Mesenteric fat pad (tissue), 1 donor: ENCODE results near the gene MRPS5. TPM values are rescaled to one million over a fixed set of nuclear protein-coding genes. Genes with fewer than 3 reads are reported as not detected.

ENCODE experiments used
- total RNA-seq: library from RNA; stranded (reverse); fragmentation: NEBNext Ultra II Directional; extraction: Animal tissue kit (Norgen Biotek cat#: 25700); gene quantifications from one replicate; pipeline ENCODE4 v1.2.1, GENCODE V29; 2021
- donor health status: DM: yes; HTN: yes; CAD: no.

The MRPS5 gene
- total RNA-seq, 1 donor from 2014 or later, result 43.4 TPM

Other genes starting within 250 kb of the MRPS5 start
- gene MAL, start 96.1 kb downstream of the MRPS5 start, total RNA-seq, result not detected
- gene ZNF514, start 38.0 kb upstream of the MRPS5 start, total RNA-seq, result 11.7 TPM
- gene ZNF2, start 44.0 kb upstream of the MRPS5 start, total RNA-seq, result 2.6 TPM
- gene ZNF892, start 85.7 kb upstream of the MRPS5 start, total RNA-seq, result 3.6 TPM
- gene PROM2, start 152.6 kb upstream of the MRPS5 start, total RNA-seq, result 0.39 TPM
- gene KCNIP3, start 175.5 kb upstream of the MRPS5 start, total RNA-seq, result 3.8 TPM